Measurements from ENCODE around the gene POU2F3. TPM values are rescaled to one million over a fixed set of nuclear protein-coding genes. Genes with fewer than 3 reads are reported as not detected.
A peak's percentile ranks its signal among the peaks of the same experiment; 100 is the strongest.

POU2F3 gene
- total and polyA plus RNA-seq, 2 of the 8 experiments (the other 6 are each of a cell fraction or from before 2014, with no cell fraction given): 1.0 to 2.1 TPM

DNA sequence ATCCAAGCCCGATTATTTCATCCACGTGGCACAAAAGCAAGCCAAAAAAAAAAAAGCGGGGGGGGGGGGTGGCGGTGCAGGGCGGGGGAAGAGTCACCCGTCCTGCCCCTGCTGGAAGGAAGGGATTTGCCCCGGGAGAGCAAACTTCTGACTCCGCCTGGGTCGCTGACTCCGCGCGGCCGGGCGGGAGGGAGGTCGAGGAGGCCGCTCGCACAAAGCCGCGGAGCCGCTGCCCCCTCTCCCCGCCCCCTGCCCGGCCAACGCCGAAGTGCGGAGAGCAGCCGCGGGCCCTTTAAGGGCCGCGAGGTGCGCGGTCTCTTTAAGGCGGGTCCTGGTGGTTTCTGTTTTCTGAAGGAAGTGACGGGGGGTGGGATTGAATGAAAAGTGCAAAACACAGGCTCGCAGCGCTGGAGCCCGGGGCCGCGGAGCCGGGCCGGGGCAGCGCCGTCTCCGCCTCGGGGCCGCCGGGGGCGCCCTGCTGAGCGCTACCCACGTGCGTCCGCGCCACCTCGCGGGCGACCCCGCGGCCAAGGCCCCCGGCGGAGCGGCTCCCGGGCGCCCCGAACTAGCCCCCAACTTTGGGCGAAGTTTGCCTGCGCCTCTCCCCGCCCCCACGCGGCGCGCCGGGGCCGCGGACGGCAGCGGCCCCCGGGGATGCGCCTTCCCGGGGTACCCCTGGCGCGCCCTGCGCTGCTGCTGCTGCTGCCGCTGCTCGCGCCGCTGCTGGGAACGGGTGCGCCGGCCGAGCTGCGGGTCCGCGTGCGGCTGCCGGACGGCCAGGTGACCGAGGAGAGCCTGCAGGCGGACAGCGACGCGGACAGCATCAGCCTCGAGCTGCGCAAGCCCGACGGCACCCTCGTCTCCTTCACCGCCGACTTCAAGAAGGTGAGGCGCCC, 29.1 kb upstream of the POU2F3 start, which contains the start of gene OAF (continued):
- TF ChIP-seq RNF2 (IDR thresholded peaks at IDR 0.05; ENCODE audit: borderline replicate concordance, low read depth, low read length, missing control alignments, poor library complexity, severe bottlenecking): peak; percentile 54
